ENCODE results near the gene OSM. TPM values are rescaled to one million over a fixed set of nuclear protein-coding genes. Genes with fewer than 3 reads are reported as not detected.

Gene OSM
- total RNA-seq, 4 donors from 2014 or later: not detected

DNA sequence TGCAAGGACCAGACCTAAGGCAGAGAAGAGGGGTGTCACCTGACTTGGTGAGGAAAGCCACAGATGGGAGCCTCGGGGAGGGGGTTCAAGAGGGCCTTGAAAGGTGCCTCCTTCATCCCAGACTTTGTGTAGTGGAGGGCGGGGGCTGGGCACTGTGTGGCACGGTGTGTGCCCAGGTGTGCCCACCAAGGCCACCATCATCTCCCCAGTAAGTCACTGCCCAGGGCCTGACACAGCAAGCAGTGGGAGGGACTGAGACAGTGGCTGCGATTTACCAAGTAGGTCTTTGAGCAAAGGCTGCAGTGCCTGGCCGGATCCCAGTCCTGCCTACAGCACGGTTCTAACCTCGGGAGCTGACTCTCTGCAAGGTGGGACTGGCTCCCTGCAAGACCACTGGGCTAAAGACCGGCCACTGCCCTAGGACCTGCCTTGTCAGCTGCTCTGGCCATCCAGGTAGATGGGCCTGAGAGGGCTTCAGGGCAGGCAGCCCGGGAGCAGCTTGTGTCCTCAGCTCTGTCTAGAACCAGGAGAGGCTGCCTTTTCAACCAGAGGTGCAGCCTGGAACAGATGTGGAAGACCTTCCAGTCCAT lies 1.4 kb downstream of the OSM start:
- Histone ChIP-seq H3K36me3 (no peaks in the 10 kb centered on the region), H3K27me3 (no peaks in the 10 kb centered on the region), H3K4me1 (peaks cover 0 to 14% (median 0%) of the 10 kb centered on the region in 4 donors), H3K27ac (peak overlapping the region; percentile 68 to 83 (median 80)), H3K9me3 (no peaks in the 10 kb centered on the region), H3K4me3 (no peak overlapping the region)
- no peak for DNase-seq
- TF ChIP-seq, protein P1, sequence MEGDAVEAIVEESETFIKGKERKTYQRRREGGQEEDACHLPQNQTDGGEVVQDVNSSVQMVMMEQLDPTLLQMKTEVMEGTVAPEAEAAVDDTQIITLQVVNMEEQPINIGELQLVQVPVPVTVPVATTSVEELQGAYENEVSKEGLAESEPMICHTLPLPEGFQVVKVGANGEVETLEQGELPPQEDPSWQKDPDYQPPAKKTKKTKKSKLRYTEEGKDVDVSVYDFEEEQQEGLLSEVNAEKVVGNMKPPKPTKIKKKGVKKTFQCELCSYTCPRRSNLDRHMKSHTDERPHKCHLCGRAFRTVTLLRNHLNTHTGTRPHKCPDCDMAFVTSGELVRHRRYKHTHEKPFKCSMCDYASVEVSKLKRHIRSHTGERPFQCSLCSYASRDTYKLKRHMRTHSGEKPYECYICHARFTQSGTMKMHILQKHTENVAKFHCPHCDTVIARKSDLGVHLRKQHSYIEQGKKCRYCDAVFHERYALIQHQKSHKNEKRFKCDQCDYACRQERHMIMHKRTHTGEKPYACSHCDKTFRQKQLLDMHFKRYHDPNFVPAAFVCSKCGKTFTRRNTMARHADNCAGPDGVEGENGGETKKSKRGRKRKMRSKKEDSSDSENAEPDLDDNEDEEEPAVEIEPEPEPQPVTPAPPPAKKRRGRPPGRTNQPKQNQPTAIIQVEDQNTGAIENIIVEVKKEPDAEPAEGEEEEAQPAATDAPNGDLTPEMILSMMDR (IDR thresholded peaks at IDR 0.05): no peak
- no peak for TF ChIP-seq POLR2A (IDR thresholded peaks at IDR 0.05)

DNA sequence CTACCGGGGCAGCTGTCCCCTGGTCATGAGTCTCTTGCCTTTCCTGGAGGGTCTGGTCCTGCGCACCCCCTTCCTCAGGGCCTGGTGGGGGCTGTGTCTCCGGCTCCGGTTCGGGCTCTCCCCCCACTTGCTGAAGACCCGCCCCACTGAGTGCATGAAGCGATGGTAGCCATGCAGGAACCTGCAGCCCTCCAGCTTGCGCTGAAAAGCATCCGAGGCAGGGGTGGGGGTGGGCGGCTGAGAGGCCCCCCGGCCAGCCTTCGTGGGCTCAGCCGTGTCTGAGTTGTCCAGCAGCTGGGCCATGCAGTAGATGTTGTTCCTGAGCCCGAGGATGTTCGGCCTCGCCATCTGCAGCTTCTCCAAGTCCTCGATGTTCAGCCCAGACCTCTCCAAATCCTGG lies 2.8 kb downstream of the OSM start:
- Histone ChIP-seq H3K4me1 (peaks cover 0 to 14% (median 0%) of the 10 kb centered on the region in 4 donors), H3K27me3 (no peaks in the 10 kb centered on the region), H3K4me3 (no peak overlapping the region), H3K36me3 (no peaks in the 10 kb centered on the region), H3K9me3 (no peaks in the 10 kb centered on the region), H3K27ac (no peak overlapping the region)
- DNase-seq: no peak
- TF ChIP-seq POLR2A (IDR thresholded peaks at IDR 0.05): no peak
- TF ChIP-seq, protein P1 (IDR thresholded peaks at IDR 0.05): no peak

DNA sequence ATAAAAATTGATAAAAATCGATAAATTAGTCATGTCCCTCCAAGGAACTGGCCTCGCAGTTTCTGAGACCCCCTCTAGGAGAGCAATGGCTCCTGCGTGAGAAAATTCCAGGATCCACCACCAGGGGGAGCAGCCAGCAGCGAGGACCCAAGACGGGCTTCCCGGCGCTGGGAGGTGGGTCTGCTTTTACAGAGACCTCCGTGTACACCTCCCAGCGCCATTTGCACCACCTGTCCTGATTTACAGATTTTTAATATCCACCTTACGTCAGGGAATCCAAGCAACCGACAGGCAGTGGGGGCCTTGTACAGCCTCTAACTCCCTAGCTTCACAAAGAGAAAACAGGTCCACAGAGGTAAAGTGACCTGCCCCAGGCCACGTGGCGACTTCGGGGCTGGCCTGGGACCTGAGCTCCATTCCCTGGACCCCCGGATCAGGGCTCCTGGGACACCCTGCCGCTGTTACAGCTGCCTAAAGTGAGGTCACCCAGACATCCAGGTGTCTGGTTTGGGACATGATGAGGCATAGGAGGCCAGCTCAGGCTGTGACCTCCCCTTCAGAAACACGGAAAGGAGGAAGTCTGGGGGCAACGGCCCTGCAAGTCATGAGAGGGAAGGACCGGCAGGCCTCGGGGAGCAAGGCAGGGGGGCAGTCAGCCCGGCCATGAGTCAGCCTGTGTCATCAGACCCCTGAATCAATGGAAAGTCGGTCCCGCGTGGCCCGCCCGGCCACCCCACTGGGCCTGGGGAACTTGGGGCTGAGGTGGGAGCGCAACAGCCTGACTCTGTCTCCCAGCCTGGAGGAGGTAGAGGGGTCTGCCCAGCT lies 3.5 kb downstream of the OSM start:
- DNase-seq: peak; percentile 80 to 90 (median 81)
- H3K4me1 ChIP-seq: peaks cover 0 to 14% (median 2%) of the 10 kb centered on the region in 4 donors
- H3K4me3 ChIP-seq: peak overlapping the region in 2 of 4 donors; percentile 20 to 36
- no peaks in the 10 kb centered on the region for H3K36me3 ChIP-seq
- H3K9me3 ChIP-seq: no peaks in the 10 kb centered on the region
- H3K27ac ChIP-seq: no peak overlapping the region
- TF ChIP-seq, protein P1 (IDR thresholded peaks at IDR 0.05): peak; percentile 93 to 99 (median 96)
- no peak for TF ChIP-seq POLR2A (IDR thresholded peaks at IDR 0.05)
- H3K27me3 ChIP-seq: no peaks in the 10 kb centered on the region

DNA sequence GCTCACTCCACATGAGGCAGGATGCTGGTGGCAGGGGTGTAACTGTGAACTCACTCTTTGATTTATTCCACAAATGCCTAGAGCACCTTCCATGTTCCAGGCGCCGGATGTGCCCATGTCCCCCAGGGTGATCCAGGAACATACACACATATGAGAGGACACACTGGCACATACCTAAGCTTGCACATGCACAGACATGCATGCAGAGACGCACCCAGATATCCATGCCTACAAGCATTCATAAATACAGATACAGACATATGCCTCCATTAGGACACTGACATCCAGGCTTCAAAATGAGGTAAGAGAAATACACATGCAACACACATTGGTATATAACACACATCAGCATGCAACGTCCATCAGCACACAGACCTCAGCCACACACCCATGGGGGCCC lies 4.5 kb downstream of the OSM start:
- H3K4me3 ChIP-seq: no peak overlapping the region
- peaks cover 0 to 13% (median 2%) of the 10 kb centered on the region in 4 donors for H3K4me1 ChIP-seq
- no peaks in the 10 kb centered on the region for H3K27me3 ChIP-seq
- no peaks in the 10 kb centered on the region for H3K36me3 ChIP-seq
- no peak for DNase-seq
- no peak for TF ChIP-seq POLR2A (IDR thresholded peaks at IDR 0.05)
- H3K27ac ChIP-seq: no peak overlapping the region
- no peaks in the 10 kb centered on the region for H3K9me3 ChIP-seq

DNA sequence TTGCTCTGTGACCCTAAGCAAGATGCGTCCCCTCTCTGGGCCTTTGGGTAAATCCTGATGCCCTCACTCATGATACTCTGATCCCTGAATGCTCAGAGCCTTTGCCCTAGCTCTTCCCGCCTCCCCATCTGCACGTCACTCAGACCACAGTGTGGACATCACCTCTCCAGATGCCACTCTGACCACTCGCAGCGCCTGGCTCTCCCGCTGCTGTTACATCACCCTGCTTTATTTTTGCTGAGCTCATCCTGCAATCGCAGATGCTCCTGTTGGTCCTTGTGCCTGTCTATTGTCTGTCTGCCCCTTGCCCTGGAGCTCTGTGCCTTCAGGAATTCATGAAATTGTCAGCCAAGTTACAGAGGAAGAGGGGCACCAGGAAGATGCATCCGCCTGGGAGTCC lies 5.5 kb downstream of the OSM start:
- no peak overlapping the region for H3K27ac ChIP-seq
- peaks cover 0 to 12% (median 4%) of the 10 kb centered on the region in 4 donors for H3K4me1 ChIP-seq
- H3K27me3 ChIP-seq: no peaks in the 10 kb centered on the region
- TF ChIP-seq, protein P1 (IDR thresholded peaks at IDR 0.05): no peak
- TF ChIP-seq POLR2A (IDR thresholded peaks at IDR 0.05): no peak
- no peak overlapping the region for H3K4me3 ChIP-seq
- no peak for DNase-seq
- no peaks in the 10 kb centered on the region for H3K9me3 ChIP-seq
- no peaks in the 10 kb centered on the region for H3K36me3 ChIP-seq

DNA sequence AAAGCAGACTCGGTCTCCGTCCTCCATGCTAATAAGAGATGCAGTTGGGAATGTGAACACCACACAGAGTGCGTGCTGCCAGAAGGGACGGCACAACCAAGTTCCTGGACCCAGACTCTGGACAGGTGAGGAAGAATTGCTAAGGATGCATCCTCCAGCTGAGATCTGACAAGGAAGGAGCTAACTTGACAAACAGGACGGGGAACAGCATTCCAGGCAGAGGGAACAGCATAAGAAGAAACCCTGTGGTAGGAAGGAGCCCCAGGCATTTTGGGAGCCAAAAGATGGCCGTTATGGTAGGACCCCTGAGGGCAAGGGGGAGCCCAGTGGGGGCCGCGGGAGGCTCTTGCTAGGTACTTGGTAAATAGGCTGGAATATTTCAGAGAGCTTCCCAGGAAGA lies 6.0 kb downstream of the OSM start:
- Histone ChIP-seq H3K4me1 (peaks cover 0 to 17% (median 7%) of the 10 kb centered on the region in 4 donors), H3K36me3 (no peaks in the 10 kb centered on the region), H3K9me3 (no peaks in the 10 kb centered on the region), H3K27ac (no peak overlapping the region), H3K27me3 (no peaks in the 10 kb centered on the region), H3K4me3 (no peak overlapping the region)
- no peak for DNase-seq
- TF ChIP-seq, protein P1 (IDR thresholded peaks at IDR 0.05): no peak
- no peak for TF ChIP-seq POLR2A (IDR thresholded peaks at IDR 0.05)
